K562 (cell line): ENCODE results near the gene SCNN1A. TPM values are rescaled to one million over a fixed set of nuclear protein-coding genes. Genes with fewer than 3 reads are reported as not detected.

Source experiments
- ATAC-seq: fragments of 200-7000 bp; cut with Tn5 transposase; 3 replicates; pipeline ENCODE4 v1.9.1; 2020; ENCODE audit warnings: moderate library complexity
- BruUV-seq: library from RNA; stranded (reverse); fragments of 400-500 nt; replicated peaks from 2 replicates; lab custom pipeline; 2021; lab: Mats Ljungman, UMichigan
- CTCF ChIA-PET: fragments of 300-600 bp; formaldehyde crosslinking; extraction: SDS; loops from one replicate; lab custom pipeline; 2021; ENCODE audit warnings: low intra/inter-chr PET ratio; lab: Yijun Ruan, JAX
- POLR2A ChIA-PET: fragments of 300-600, 350-650 bp; sonication (Branson Sonifier 250); formaldehyde crosslinking; extraction: SDS; loops from one replicate; lab custom pipeline; 2021; ENCODE audit warnings: antibody characterized with exemption, inconsistent platforms; lab: Yijun Ruan, JAX
- DNase-seq, 4 experiments: peaks; one replicate each; pipeline versions ENCODE4 v3.0.0 to v3.0.0-alpha.2; 2011 to 2018; ENCODE audit warnings: low spot score in 3 of 4, mixed read lengths in 3 of 4; ENCODE audit errors: extremely low read depth in 1 of 4
- FAIRE-seq: peaks from 2 replicates; lab custom pipeline; 2011; peaks lifted over from hg19 to GRCh38; lab: Jason Lieb, UNC
- H2AFZ ChIP-seq: 2 replicates; pipeline ENCODE4 v1.6.0; 2011; ENCODE audit warnings: low read depth, low read length, control low read depth, inconsistent platforms
- H3K27ac ChIP-seq: fragments of 200-600 bp; 3 replicates; pipeline ENCODE4 v1.8.0; 2011; ENCODE audit warnings: low read depth, mild to moderate bottlenecking, control low read depth, inconsistent platforms, low read length, moderate library complexity, mixed read lengths; ENCODE audit errors: extremely low read depth
- H3K27me3 ChIP-seq, 2 experiments: fragments of 300-600 bp in 1 of 2; 2 replicates in 1 of 2; 3 replicates in 1 of 2; pipeline versions ENCODE4 v1.6.0 to v1.8.0; 2011; ENCODE audit warnings: inconsistent platforms in 2 of 2, low read length in 2 of 2, mild to moderate bottlenecking in 1 of 2, mixed read lengths in 1 of 2, moderate library complexity in 1 of 2; ENCODE audit not compliant: control insufficient read depth in 2 of 2, insufficient read depth in 2 of 2
- H3K36me3 ChIP-seq: fragments of 300-600 bp; 3 replicates; pipeline ENCODE4 v1.8.0; 2011; ENCODE audit warnings: mild to moderate bottlenecking, low read length, inconsistent platforms; ENCODE audit not compliant: control insufficient read depth, insufficient read depth
- H3K4me1 ChIP-seq, 2 experiments: fragments of 200-600 bp in 1 of 2; replicated peaks in 1 of 2; 2 replicates in 1 of 2; 3 replicates in 1 of 2; pipeline versions ENCODE4 v1.5.1 to v1.8.0; 2011; ENCODE audit warnings: inconsistent platforms in 2 of 2, low read length in 2 of 2, mild to moderate bottlenecking in 1 of 2, mixed read lengths in 1 of 2, moderate library complexity in 1 of 2; ENCODE audit not compliant: control insufficient read depth in 2 of 2, insufficient read depth in 2 of 2
- H3K4me2 ChIP-seq: 2 replicates; pipeline ENCODE4 v1.6.1; 2011; ENCODE audit warnings: low read length, control low read depth, inconsistent platforms, mixed read lengths; ENCODE audit not compliant: insufficient read depth
- H3K4me3 ChIP-seq: fragments of 200-600 bp; sonication (generic), shearing (Covaris generic); 2 replicates; pipeline ENCODE4 v1.5.1; 2016; ENCODE audit warnings: control low read depth, inconsistent platforms
- H3K79me2 ChIP-seq: fragments of 200-600 bp; 3 replicates; pipeline ENCODE4 v1.8.0; 2011; ENCODE audit warnings: low read length, inconsistent platforms; ENCODE audit not compliant: control insufficient read depth, insufficient read depth
- H3K9ac ChIP-seq, 2 experiments: 2 replicates each; pipeline versions ENCODE4 v1.6.0 to v1.6.1; 2011; ENCODE audit warnings: low read depth in 2 of 2, low read length in 2 of 2, control low read depth in 1 of 2, inconsistent platforms in 1 of 2, mild to moderate bottlenecking in 1 of 2, mixed read lengths in 1 of 2; ENCODE audit not compliant: insufficient read depth in 1 of 2
- H3K9me1 ChIP-seq: one replicate; pipeline ENCODE4 v1.6.0; 2011; ENCODE audit warnings: inconsistent platforms, mild to moderate bottlenecking, low read length, moderate library complexity; ENCODE audit not compliant: control insufficient read depth, insufficient read depth
- H3K9me3 ChIP-seq: replicated peaks from 2 replicates; pipeline ENCODE4 v1.5.1; 2011; ENCODE audit warnings: low read depth, low read length, inconsistent platforms; ENCODE audit not compliant: control insufficient read depth, insufficient read depth
- H4K20me1 ChIP-seq: replicated peaks from 2 replicates; pipeline ENCODE4 v1.6.1; 2011; ENCODE audit warnings: low read length, inconsistent platforms, mixed read lengths; ENCODE audit not compliant: control insufficient read depth, insufficient read depth
- BACH1 ChIP-seq: fragments of 200-800 bp; sonication (Bioruptor generic); IDR thresholded peaks from 2 replicates; pipeline ENCODE4 v1.6.1; 2016; ENCODE audit warnings: missing genetic modification characterization, missing compliant biosample characterization
- ELF2 ChIP-seq: fragments of 250-450 bp; sonication (Bioruptor Pico); IDR thresholded peaks from 2 replicates; pipeline ENCODE4 v1.5.0; 2021; ENCODE audit warnings: mild to moderate bottlenecking
- GTF2E2 ChIP-seq: fragments of 200-800 bp; sonication (Bioruptor generic); IDR thresholded peaks from 2 replicates; pipeline ENCODE4 v1.6.1; 2016; ENCODE audit warnings: missing genetic modification characterization, missing compliant biosample characterization
- HINFP ChIP-seq: fragments of 450-650 bp; conservative IDR thresholded peaks from 2 replicates; pipeline ENCODE4 v1.6.1; 2016; ENCODE audit warnings: missing genetic modification characterization, low read depth, mild to moderate bottlenecking, control low read depth, missing compliant biosample characterization
- HNRNPUL1 ChIP-seq: fragments of 200-400 bp; formaldehyde crosslinking; IDR thresholded peaks from 2 replicates; pipeline ENCODE4 v1.6.1; 2017; ENCODE audit warnings: low read length
- MTA3 ChIP-seq: fragments of 450-650 bp; formaldehyde crosslinking; IDR thresholded peaks from 2 replicates; pipeline ENCODE4 v1.6.1; 2017; ENCODE audit warnings: mild to moderate bottlenecking, borderline replicate concordance
- TBL1XR1 ChIP-seq, 2 experiments: IDR thresholded peaks; 2 replicates each; pipeline ENCODE4 v1.6.1; 2012; ENCODE audit warnings: improper control_type of control experiment in 2 of 2, low read length in 2 of 2, mild to moderate bottlenecking in 1 of 2
- TSC22D4 ChIP-seq: fragments of 450-650 bp; IDR thresholded peaks from 2 replicates; pipeline ENCODE4 v1.6.1; 2016; ENCODE audit warnings: missing genetic modification characterization, missing biosample characterization, control low read depth
- ZBTB26 ChIP-seq: fragments of 450-650 bp; formaldehyde crosslinking; IDR thresholded peaks from 2 replicates; pipeline ENCODE4 v1.4.0; 2022; ENCODE audit warnings: missing genetic modification characterization
- ZNF146 ChIP-seq: IDR thresholded peaks from one replicate; pipeline ENCODE4 v1.6.1; 2018; ENCODE audit warnings: missing compliant biosample characterization; ENCODE audit not compliant: unreplicated experiment
- ZNF347 ChIP-seq: fragments of 450-650 bp; formaldehyde crosslinking; IDR thresholded peaks from 2 replicates; pipeline ENCODE4 v1.4.0; 2020; ENCODE audit warnings: low read depth, mild to moderate bottlenecking, moderate library complexity
- WGBS: fragments of 100-300 bp; shearing (Covaris generic); methylation state at CpG from one replicate; pipeline ENCODE4 v1.1.6; 2016; ENCODE audit warnings: low coverage, mixed read lengths; ENCODE audit not compliant: insufficient coverage; ENCODE audit errors: missing lambda C conversion rate; 5-methylcytosine and 5-hydroxymethylcytosine counted together
- in situ Hi-C: fragments of 300-500 bp; cut with MboI; formaldehyde crosslinking; loops from 4 replicates; pipeline ENCODE4 v1.15.0; 2018; ENCODE audit warnings: inconsistent platforms, mixed read lengths
- intact Hi-C: fragments of 100-400 bp; cut with micrococcal nuclease; formaldehyde crosslinking; loops from 2 replicates; pipeline ENCODE4 v1.14.2; 2022
- polyA plus RNA-seq, 8 experiments: library from polyadenylated mRNA; depleted of rRNA in 4 of 8; stranded (reverse) in 5 of 8; unstranded in 3 of 8; fragments of >200 nt; fragmentation: Nextera tagmentation in 2 of 8; fragmentation: Illumina TruSeq in 1 of 8; extraction: Ambion mirVana in 2 of 8; extraction: Trizol in 1 of 8; gene quantifications; 2 replicates each; pipeline versions ENCODE4 v1.2.1 to v1.2.3, GENCODE V29; 2011 to 2014; ENCODE audit warnings: inconsistent platforms in 1 of 8, missing spikeins in 1 of 8
- total RNA-seq, 7 experiments: library from RNA; depleted of rRNA in 6 of 7; stranded (reverse); fragments of >200 nt in 6 of 7; fragmentation: Illumina TruSeq in 2 of 7; extraction: Trizol in 2 of 7; gene quantifications; 2 replicates each; pipeline versions ENCODE4 v1.2.1 to v1.2.3, GENCODE V29; 2011 to 2021; ENCODE audit warnings: low replicate concordance in 1 of 7
- TF ChIP-seq, protein P1 (sequence below): fragments of 250-450 bp; sonication (Bioruptor Pico); IDR thresholded peaks from 2 replicates; pipeline ENCODE4 v1.4.0; 2020; ENCODE audit warnings: mild to moderate bottlenecking, moderate library complexity

The SCNN1A gene
- total and polyA plus RNA-seq, 9 of the 15 experiments (the other 6 are each of a cell fraction or from before 2014, with no cell fraction given) = 0.15 to 0.49 (median 0.32) TPM; not detected in 5

- no peaks in the 10 kb centered on the region for H3K27me3 ChIP-seq
- H3K9ac ChIP-seq = no peak overlapping the region
- no TSS peak for BruUV-seq
- CTCF ChIA-PET = no interaction called here
- no peak for FAIRE-seq
- DNase-seq = no peak
- intact Hi-C loops (no loop called here), in situ Hi-C loops (no loop called here)
- 73% methylated on average over 6 of the region's 6 CpGs for WGBS
- no peaks in the 10 kb centered on the region for H3K36me3 ChIP-seq
- H3K4me1 ChIP-seq = no peaks in the 10 kb centered on the region; a peak in 2 of 5 replicates
- no peaks in the 10 kb centered on the region for H3K79me2 ChIP-seq
- no peaks in the 10 kb centered on the region for H4K20me1 ChIP-seq
- H3K9me1 ChIP-seq = no peaks in the 10 kb centered on the region
- H3K4me3 ChIP-seq = no peak overlapping the region
- no peak overlapping the region for H3K27ac ChIP-seq
- POLR2A ChIA-PET = interaction anchor here (0.6 kb wide), 1 partner anchor 34 kb away, joined by 3 read pairs; no protein-coding TSS in a partner anchor
- no peak for TF ChIP-seq GTF2E2 (tag)
- TF ChIP-seq ZNF146 (CRISPR knock-in tag) = no peak
- no peak for TF ChIP-seq HNRNPUL1
- no peak for TF ChIP-seq ZBTB26 (CRISPR knock-in tag)
- no peak for TF ChIP-seq ELF2 (CRISPR knock-in tag)
- TF ChIP-seq, protein P1, sequence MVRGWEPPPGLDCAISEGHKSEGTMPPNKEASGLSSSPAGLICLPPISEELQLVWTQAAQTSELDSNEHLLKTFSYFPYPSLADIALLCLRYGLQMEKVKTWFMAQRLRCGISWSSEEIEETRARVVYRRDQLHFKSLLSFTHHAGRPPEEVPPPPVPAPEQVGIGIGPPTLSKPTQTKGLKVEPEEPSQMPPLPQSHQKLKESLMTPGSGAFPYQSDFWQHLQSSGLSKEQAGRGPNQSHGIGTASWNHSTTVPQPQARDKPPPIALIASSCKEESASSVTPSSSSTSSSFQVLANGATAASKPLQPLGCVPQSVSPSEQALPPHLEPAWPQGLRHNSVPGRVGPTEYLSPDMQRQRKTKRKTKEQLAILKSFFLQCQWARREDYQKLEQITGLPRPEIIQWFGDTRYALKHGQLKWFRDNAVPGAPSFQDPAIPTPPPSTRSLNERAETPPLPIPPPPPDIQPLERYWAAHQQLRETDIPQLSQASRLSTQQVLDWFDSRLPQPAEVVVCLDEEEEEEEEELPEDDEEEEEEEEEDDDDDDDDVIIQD (CRISPR knock-in tag) = no peak
- no peak for TF ChIP-seq BACH1
- TF ChIP-seq ZNF347 (CRISPR knock-in tag) = no peak
- no peak for TF ChIP-seq HINFP (tag)
- no peak for TF ChIP-seq MTA3
- TF ChIP-seq TSC22D4 (tag) = no peak
- TF ChIP-seq TBL1XR1 (IDR thresholded peaks at IDR 0.05; ENCODE audit: low read length in 2 of 2) = no peak
- H2AFZ ChIP-seq = no peak overlapping the region
- ATAC-seq = no peak
- no peak overlapping the region for H3K4me2 ChIP-seq
- H3K9me3 ChIP-seq = no peaks in the 10 kb centered on the region
Measured at GRCh38 chr12:6418796-6419195, 43.4 kb upstream of the SCNN1A start.
